CD8-positive, alpha-beta memory T cell (primary cell): Measurements from ENCODE around the gene SHC3. TPM values are rescaled to one million over a fixed set of nuclear protein-coding genes. Genes with fewer than 3 reads are reported as not detected.

Experiments
- CTCF ChIA-PET: fragments of 350-600 bp; sonication (Branson Sonifier 250); formaldehyde crosslinking; loops from one replicate; lab custom pipeline; 2021; ENCODE audit warnings: antibody characterized with exemption; lab: Charles Lee
- POLR2A ChIA-PET: fragments of 350-600 bp; sonication (Branson Sonifier 250); formaldehyde crosslinking; loops from one replicate; lab custom pipeline; 2021; ENCODE audit warnings: antibody characterized with exemption; lab: Charles Lee
- DNase-seq, 5 donors: peaks; one replicate each; pipeline versions ENCODE4 v3.0.0 to v3.0.0-alpha.2; 2020 to 2022; ENCODE audit warnings: mixed read lengths in 1 of 5
- H3K27ac ChIP-seq: one replicate; pipeline ENCODE4 v1.7.0; 2013; ENCODE audit warnings: low read depth, mild to moderate bottlenecking, low read length, moderate library complexity
- H3K27me3 ChIP-seq: 2 replicates; pipeline ENCODE4 v1.7.0; 2013; ENCODE audit warnings: low read length, mild to moderate bottlenecking; ENCODE audit not compliant: insufficient read depth, poor library complexity, severe bottlenecking
- H3K36me3 ChIP-seq: 2 replicates; pipeline ENCODE4 v1.7.0; 2013; ENCODE audit warnings: mild to moderate bottlenecking, low read length, moderate library complexity; ENCODE audit not compliant: insufficient read depth
- H3K4me1 ChIP-seq: 2 replicates; pipeline ENCODE4 v1.7.0; 2013; ENCODE audit warnings: mild to moderate bottlenecking, low read length, moderate library complexity; ENCODE audit not compliant: insufficient read depth
- H3K4me3 ChIP-seq: 2 replicates; pipeline ENCODE4 v1.7.0; 2013; ENCODE audit warnings: mild to moderate bottlenecking, low read length
- H3K9me3 ChIP-seq: 2 replicates; pipeline ENCODE4 v1.7.0; 2013; ENCODE audit warnings: mild to moderate bottlenecking, low read length
- H3K27ac Mint-ChIP-seq, 8 donors: one replicate each; pipeline ENCODE4 v1.8.0; 2020 to 2021; ENCODE audit warnings: mixed read lengths in 8 of 8, mild to moderate bottlenecking in 6 of 8, inconsistent platforms in 3 of 8, moderate library complexity in 3 of 8
- H3K27me3 Mint-ChIP-seq, 2 donors: one replicate each; pipeline ENCODE4 v1.8.0; 2020 to 2021; ENCODE audit warnings: mixed read lengths in 2 of 2, mild to moderate bottlenecking in 1 of 2, moderate library complexity in 1 of 2
- H3K36me3 Mint-ChIP-seq, 3 donors: one replicate each; pipeline ENCODE4 v1.8.0; 2020 to 2021; ENCODE audit warnings: mixed read lengths in 3 of 3, inconsistent platforms in 1 of 3, mild to moderate bottlenecking in 1 of 3
- H3K4me1 Mint-ChIP-seq, 3 donors: one replicate each; pipeline ENCODE4 v1.8.0; 2020 to 2021; ENCODE audit warnings: mixed read lengths in 3 of 3, inconsistent platforms in 1 of 3, mild to moderate bottlenecking in 1 of 3
- H3K4me3 Mint-ChIP-seq, 7 donors: one replicate each; pipeline ENCODE4 v1.8.0; 2020 to 2021; ENCODE audit warnings: mixed read lengths in 7 of 7, mild to moderate bottlenecking in 6 of 7, moderate library complexity in 4 of 7, inconsistent platforms in 2 of 7
- H3K9me3 Mint-ChIP-seq, 5 donors: one replicate each; pipeline ENCODE4 v1.8.0; 2020 to 2022; ENCODE audit warnings: mixed read lengths in 5 of 5, mild to moderate bottlenecking in 3 of 5, moderate library complexity in 2 of 5, inconsistent platforms in 1 of 5
- polyA plus RNA-seq: library from polyadenylated mRNA; unstranded; fragments of 300-500 nt; fragmentation: Illumina TruSeq; gene quantifications from one replicate; pipeline ENCODE4 v1.2.3, GENCODE V29; 2021
- total RNA-seq, 2 experiments: library from RNA; stranded (reverse); gene quantifications; one replicate each; pipeline ENCODE4 v1.2.3, GENCODE V29; 2021

Gene SHC3
- total and polyA plus RNA-seq, 3 experiments from 2014 or later, result not detected

DNA sequence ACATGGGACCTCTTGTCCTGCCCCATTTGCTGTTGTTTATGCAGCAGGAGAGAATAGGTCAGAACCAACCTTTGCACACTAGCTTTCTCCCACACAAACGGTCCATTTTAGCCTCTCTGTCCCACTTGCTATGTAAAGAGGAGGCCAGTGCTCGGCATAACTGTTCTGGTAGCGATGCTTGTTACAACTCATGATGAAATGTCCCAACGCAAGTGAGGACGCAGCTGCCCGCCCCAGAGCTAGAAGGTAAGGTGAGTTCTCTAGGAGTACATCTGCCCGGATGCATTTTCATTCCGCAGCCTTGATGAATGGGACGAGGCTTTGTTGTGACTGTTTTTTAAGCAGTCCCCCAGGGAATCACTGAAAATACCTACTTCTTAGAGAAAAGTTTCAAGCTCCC, 173.3 kb downstream of the SHC3 start:
- POLR2A ChIA-PET, result no interaction called here
- no peak for DNase-seq
- CTCF ChIA-PET, result no interaction called here

DNA sequence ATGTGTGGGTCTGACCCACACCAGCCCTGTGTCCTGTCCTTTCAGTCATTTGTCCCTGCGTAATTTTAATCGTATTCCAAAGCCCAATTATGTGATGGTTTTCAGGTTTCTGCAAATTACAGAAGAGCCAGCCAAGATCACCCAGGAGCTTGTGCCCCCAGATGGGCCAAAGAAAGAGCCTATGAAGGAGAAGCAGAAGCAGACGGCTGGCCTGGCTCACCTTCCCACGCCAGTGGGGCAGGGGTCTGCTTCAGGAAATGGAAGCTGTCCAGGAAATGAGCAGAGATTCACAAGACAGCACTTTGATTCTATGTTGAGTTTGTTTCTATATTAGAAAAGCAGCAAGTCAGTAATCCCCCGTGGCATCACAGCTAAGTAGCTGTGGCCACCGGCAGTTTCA, 175.6 kb downstream of the SHC3 start:
- CTCF ChIA-PET, result no interaction called here
- POLR2A ChIA-PET, result no interaction called here
- H3K4me1 ChIP-seq, result no peaks in the 10 kb centered on the region

More for the DNA sequence above, 173.3 kb downstream of the SHC3 start:
- Histone ChIP-seq H3K27ac (no peak overlapping the region), H3K27me3 (no peaks in the 10 kb centered on the region), H3K4me3 (no peak overlapping the region), H3K9me3 (no peaks in the 10 kb centered on the region), H3K36me3 (no peaks in the 10 kb centered on the region), H3K4me1 (no peaks in the 10 kb centered on the region)
- no peaks in the 10 kb centered on the region for H3K36me3 Mint-ChIP-seq
- peaks cover 9 to 33% of the 10 kb centered on the region in 2 donors for H3K27me3 Mint-ChIP-seq
- H3K9me3 Mint-ChIP-seq, result no peaks in the 10 kb centered on the region
- H3K4me3 Mint-ChIP-seq, result no peak overlapping the region
- H3K4me1 Mint-ChIP-seq, result peaks cover 3 to 11% (median 9%) of the 10 kb centered on the region in 3 donors
- no peak overlapping the region for H3K27ac Mint-ChIP-seq

DNA sequence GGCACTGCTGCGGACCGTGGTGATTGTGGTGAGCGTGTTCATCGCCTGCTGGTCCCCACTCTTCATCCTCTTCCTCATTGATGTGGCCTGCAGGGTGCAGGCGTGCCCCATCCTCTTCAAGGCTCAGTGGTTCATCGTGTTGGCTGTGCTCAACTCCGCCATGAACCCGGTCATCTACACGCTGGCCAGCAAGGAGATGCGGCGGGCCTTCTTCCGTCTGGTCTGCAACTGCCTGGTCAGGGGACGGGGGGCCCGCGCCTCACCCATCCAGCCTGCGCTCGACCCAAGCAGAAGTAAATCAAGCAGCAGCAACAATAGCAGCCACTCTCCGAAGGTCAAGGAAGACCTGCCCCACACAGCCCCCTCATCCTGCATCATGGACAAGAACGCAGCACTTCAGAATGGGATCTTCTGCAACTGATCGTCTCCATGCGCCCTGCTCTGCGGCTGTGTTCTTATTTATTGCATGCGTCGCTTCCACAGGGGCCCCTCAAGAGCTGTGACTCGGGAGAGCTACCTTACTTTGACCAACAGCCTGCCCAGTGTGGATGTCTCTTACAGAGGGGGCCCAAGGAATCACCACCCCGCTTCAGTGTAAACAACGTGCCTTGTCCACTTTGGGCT, 176.6 kb downstream of the SHC3 start:
- Mint-ChIP-seq H3K9me3 (no peaks in the 10 kb centered on the region), H3K4me1 (peaks cover 3 to 11% (median 9%) of the 10 kb centered on the region in 3 donors), H3K36me3 (no peaks in the 10 kb centered on the region), H3K27me3 (peaks cover 9 to 27% of the 10 kb centered on the region in 2 donors), H3K27ac (no peak overlapping the region), H3K4me3 (no peak overlapping the region)
- H3K4me1 ChIP-seq, result no peaks in the 10 kb centered on the region
- POLR2A ChIA-PET, result no interaction called here
- no peak overlapping the region for H3K27ac ChIP-seq
- H3K27me3 ChIP-seq, result no peaks in the 10 kb centered on the region
- no peaks in the 10 kb centered on the region for H3K9me3 ChIP-seq
- H3K4me3 ChIP-seq, result no peak overlapping the region
- CTCF ChIA-PET, result interaction anchor here (1.8 kb wide), 1 partner anchor 407 kb away, joined by 6 read pairs; no protein-coding TSS in a partner anchor
- no peak for DNase-seq
- no peaks in the 10 kb centered on the region for H3K36me3 ChIP-seq

More for the DNA sequence above, 175.6 kb downstream of the SHC3 start:
- no peak overlapping the region for H3K4me3 Mint-ChIP-seq
- H3K9me3 Mint-ChIP-seq, result no peaks in the 10 kb centered on the region
- Histone ChIP-seq H3K27me3 (no peaks in the 10 kb centered on the region), H3K27ac (no peak overlapping the region), H3K36me3 (no peaks in the 10 kb centered on the region), H3K4me3 (no peak overlapping the region), H3K9me3 (no peaks in the 10 kb centered on the region)
- no peak for DNase-seq
- no peak overlapping the region for H3K27ac Mint-ChIP-seq
- H3K36me3 Mint-ChIP-seq, result no peaks in the 10 kb centered on the region
- peaks cover 9 to 33% of the 10 kb centered on the region in 2 donors for H3K27me3 Mint-ChIP-seq
- H3K4me1 Mint-ChIP-seq, result peaks cover 3 to 11% (median 9%) of the 10 kb centered on the region in 3 donors

DNA sequence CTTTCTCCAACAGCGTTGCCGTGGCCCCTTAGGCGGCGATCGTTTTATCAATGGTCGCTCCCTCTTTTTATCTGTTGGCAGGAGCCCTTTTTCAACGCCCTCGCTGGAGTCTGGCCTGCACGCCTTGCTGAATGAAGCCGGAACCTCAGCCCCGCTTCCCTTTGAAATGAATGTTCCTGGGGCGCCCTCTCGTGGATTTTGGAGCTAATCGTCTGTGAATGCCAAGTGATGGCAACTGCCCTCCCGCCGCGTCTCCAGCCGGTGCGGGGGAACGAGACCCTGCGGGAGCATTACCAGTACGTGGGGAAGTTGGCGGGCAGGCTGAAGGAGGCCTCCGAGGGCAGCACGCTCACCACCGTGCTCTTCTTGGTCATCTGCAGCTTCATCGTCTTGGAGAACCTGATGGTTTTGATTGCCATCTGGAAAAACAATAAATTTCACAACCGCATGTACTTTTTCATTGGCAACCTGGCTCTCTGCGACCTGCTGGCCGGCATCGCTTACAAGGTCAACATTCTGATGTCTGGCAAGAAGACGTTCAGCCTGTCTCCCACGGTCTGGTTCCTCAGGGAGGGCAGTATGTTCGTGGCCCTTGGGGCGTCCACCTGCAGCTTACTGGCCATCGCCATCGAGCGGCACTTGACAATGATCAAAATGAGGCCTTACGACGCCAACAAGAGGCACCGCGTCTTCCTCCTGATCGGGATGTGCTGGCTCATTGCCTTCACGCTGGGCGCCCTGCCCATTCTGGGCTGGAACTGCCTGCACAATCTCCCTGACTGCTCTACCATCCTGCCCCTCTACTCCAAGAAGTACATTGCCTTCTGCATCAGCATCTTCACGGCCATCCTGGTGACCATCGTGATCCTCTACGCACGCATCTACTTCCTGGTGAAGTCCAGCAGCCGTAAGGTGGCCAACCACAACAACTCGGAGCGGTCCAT, 177.4 kb downstream of the SHC3 start:
- peaks cover 3 to 11% (median 9%) of the 10 kb centered on the region in 3 donors for H3K4me1 Mint-ChIP-seq

DNA sequence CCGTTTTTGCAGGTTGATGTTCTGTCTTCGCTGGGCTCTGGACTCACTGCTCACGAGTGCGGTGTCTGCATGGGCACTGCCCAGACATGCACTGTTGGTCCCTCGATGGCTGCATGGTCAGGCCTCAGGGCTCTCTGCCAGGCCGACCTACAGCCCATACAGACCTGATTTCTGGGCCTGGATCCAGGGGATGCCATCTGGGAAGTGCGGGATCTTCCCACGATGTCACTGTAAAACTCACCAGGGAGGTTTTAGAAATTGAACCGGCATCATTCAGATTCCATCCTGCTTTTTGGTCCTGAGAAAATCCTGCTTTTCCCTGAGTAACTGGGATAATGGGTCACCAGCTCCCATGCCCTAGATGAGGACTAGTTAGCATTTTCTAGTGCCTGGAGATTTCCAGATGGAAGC, 178.2 kb downstream of the SHC3 start:
- Mint-ChIP-seq H3K4me1 (peaks cover 3 to 11% (median 9%) of the 10 kb centered on the region in 3 donors), H3K9me3 (no peaks in the 10 kb centered on the region), H3K4me3 (no peak overlapping the region), H3K27ac (no peak overlapping the region), H3K27me3 (peaks cover 9 to 28% of the 10 kb centered on the region in 2 donors), H3K36me3 (no peaks in the 10 kb centered on the region)
- no peaks in the 10 kb centered on the region for H3K27me3 ChIP-seq
- no peaks in the 10 kb centered on the region for H3K4me1 ChIP-seq
- ChIA-PET POLR2A (no interaction called here), CTCF (interaction anchor here (1.8 kb wide), 1 partner anchor 406 kb away, joined by 6 read pairs; no protein-coding TSS in a partner anchor)
- H3K4me3 ChIP-seq, result no peak overlapping the region
- no peak overlapping the region for H3K27ac ChIP-seq
- no peaks in the 10 kb centered on the region for H3K36me3 ChIP-seq
- H3K9me3 ChIP-seq, result no peaks in the 10 kb centered on the region
- no peak for DNase-seq

More for the DNA sequence above, 177.4 kb downstream of the SHC3 start:
- Mint-ChIP-seq H3K27me3 (peaks cover 9 to 28% of the 10 kb centered on the region in 2 donors), H3K9me3 (no peaks in the 10 kb centered on the region), H3K4me3 (no peak overlapping the region), H3K36me3 (no peaks in the 10 kb centered on the region), H3K27ac (peak overlapping the region in 1 of 8 donors; percentile 57)
- DNase-seq, result peak; percentile 21 to 71 (median 38)
- H3K9me3 ChIP-seq, result no peaks in the 10 kb centered on the region
- ChIA-PET CTCF (interaction anchor here (0.9 to 1.8 kb wide), 2 partner anchors 9 to 406 kb away, joined by 5 to 6 read pairs; no protein-coding TSS in a partner anchor), POLR2A (no interaction called here)
- H3K27me3 ChIP-seq, result no peaks in the 10 kb centered on the region
- H3K4me1 ChIP-seq, result no peaks in the 10 kb centered on the region
- H3K36me3 ChIP-seq, result no peaks in the 10 kb centered on the region
- no peak overlapping the region for H3K27ac ChIP-seq
- H3K4me3 ChIP-seq, result no peak overlapping the region

DNA sequence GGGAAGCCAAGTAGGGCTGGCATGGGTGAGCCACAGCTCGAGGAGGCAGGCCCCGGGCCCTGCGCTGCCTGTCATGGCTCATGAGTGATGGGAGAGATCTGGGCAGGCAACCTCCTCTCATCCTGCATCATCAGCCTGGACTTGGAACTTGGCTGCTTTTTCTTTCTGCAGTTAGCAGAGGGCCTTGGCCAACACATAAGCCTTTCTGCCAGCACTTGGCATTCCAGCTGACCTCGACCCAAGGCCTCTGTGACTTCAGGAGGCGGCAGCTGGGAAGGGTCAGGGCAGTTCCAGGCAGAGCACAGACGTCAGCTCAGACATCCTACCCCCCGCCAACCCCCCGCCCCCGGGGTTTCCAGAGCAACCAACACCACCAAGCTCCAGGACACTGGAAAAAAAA, 179.7 kb downstream of the SHC3 start:
- POLR2A ChIA-PET, result no interaction called here
- Histone ChIP-seq H3K4me3 (no peak overlapping the region), H3K9me3 (no peaks in the 10 kb centered on the region), H3K36me3 (no peaks in the 10 kb centered on the region), H3K27ac (no peak overlapping the region), H3K27me3 (peaks cover 4% of the 10 kb centered on the region), H3K4me1 (no peaks in the 10 kb centered on the region)
- H3K36me3 Mint-ChIP-seq, result no peaks in the 10 kb centered on the region
- H3K4me3 Mint-ChIP-seq, result no peak overlapping the region
- peaks cover 3 to 11% (median 9%) of the 10 kb centered on the region in 3 donors for H3K4me1 Mint-ChIP-seq
- no peak for DNase-seq
- CTCF ChIA-PET, result no interaction called here
- peaks cover 9 to 35% of the 10 kb centered on the region in 2 donors for H3K27me3 Mint-ChIP-seq
- H3K9me3 Mint-ChIP-seq, result no peaks in the 10 kb centered on the region
- no peak overlapping the region for H3K27ac Mint-ChIP-seq

DNA sequence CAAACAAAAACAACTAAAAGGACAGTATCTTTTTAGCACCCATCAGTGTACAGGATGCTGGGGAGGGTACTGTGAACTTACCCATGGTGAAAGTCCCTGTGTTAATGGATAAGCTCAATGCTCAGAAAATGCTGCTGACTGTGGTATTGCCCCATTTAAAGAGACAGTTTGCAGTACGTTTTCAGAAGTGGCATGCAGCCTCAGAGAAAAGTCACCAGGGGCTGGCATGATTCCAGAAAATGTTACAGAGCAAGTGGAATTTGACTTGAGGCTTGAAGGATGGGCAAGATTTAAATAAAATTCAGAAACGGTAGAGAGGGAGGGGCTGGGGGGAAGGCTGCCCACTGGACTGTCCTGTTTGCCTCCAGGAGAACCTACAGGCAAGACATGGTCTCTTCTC, 180.1 kb downstream of the SHC3 start:
- no peaks in the 10 kb centered on the region for H3K36me3 Mint-ChIP-seq
- CTCF ChIA-PET, result interaction anchor here (0.8 kb wide), 1 partner anchor 401 kb away, joined by 3 read pairs; no protein-coding TSS in a partner anchor
- DNase-seq, result no peak
- H3K27ac Mint-ChIP-seq, result no peak overlapping the region
- H3K4me1 Mint-ChIP-seq, result peaks cover 3 to 11% (median 9%) of the 10 kb centered on the region in 3 donors
- Histone ChIP-seq H3K27me3 (peaks cover 4% of the 10 kb centered on the region), H3K4me3 (no peak overlapping the region), H3K27ac (no peak overlapping the region), H3K36me3 (no peaks in the 10 kb centered on the region), H3K4me1 (no peaks in the 10 kb centered on the region), H3K9me3 (no peaks in the 10 kb centered on the region)
- POLR2A ChIA-PET, result no interaction called here
- no peaks in the 10 kb centered on the region for H3K9me3 Mint-ChIP-seq
- peaks cover 9 to 39% of the 10 kb centered on the region in 2 donors for H3K27me3 Mint-ChIP-seq
- no peak overlapping the region for H3K4me3 Mint-ChIP-seq
